Inferior parietal cortex (tissue), 1 donor: ENCODE results near the gene OSM.

Experiments used
- DNase-seq: peaks from one replicate; pipeline ENCODE4 v3.0.0-alpha.2; 2016; ENCODE audit errors: extremely low spot score

Gene OSM

DNA sequence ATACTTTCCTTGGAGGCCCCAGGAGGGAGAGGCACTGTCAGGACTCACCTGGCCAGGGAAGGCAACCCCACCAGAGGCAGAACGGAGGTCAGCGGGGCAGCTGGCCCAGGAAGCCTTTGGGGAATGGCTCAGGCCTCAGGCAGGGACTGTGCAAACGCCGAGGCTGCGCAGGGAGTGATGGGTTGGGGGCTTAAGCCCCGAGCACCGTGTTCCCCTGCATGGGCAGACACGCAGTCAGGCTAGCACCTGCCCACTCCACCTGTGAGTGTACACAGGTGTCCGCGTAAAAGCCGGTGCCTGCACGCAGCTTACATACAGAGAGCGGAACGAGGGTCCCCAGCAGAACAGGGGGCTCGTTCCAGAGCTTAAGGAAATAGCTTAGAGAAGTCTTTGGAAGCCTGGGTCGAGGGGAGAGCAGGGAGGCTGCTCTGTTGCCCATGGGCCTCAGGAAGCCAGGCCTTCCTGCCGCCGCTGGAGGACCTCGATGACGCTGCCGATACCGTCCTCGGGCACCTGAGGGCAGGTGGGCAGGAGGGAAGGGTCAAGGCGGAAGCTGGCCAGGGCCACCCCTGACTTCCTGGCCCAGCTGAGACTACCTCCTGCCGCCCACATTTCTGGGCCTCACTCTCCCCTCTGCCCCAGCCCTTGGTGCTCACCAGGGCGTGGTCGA, 18.7 kb upstream of the OSM start:
- DNase-seq = no peak

DNA sequence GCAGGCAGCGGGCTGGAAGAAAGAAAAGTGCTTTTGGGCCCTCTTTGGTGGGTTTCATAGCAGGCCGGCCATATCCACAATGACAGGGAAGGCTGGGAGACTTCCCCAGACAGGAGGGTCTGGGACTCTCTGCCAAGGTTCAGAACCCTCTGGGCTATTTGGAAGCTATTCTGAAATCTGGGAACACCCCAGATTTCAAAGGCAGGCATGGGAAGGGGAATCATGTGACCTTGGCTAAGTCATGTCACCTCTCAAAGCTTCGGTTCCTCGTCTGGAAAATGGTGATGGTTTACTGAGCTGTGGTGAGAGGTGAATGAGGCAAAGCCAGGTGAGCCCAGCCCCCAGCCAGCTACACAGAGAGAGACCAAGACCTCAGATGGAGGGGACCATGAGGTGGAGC, 18.0 kb upstream of the OSM start:
- DNase-seq = no peak

DNA sequence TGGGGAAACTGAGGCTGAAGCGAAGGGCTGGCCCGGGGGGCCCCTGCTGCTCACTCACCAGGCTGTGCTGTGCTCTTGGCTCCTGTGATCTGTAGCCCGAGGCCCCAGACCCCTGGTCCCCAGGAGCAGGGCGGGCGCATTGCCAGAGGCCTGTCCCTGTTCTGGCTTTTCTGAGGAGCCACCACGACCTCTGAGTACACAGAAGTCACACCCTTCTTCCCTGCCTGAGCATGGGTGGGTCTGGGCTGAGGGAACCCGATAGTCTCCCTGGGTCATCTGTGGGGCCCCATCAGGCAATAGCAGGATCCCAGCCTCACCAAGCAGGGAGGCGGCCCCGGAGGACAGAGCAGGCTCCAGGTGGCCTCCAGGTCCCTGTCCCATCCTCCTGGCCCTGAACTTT, 17.5 kb upstream of the OSM start:
- DNase-seq = no peak

DNA sequence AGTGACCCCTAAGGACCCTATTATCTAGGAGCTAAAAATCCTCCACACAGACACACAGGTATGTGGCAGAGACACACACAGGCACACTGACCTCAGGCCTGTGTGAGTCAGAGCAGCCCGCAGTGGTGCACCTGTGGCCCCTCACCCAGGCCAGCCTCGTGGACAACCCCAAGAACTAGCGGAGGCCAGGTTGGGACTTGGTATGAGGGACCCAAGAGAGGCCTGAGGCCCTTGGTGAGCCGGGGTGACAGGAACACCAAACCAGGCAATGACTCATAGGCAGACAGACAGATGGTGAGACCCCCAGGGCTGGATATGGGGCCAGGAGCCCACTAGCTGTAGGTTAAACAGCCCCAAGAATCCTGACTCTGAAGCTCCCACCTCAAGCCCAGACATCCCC, 16.7 kb upstream of the OSM start:
- no peak for DNase-seq

DNA sequence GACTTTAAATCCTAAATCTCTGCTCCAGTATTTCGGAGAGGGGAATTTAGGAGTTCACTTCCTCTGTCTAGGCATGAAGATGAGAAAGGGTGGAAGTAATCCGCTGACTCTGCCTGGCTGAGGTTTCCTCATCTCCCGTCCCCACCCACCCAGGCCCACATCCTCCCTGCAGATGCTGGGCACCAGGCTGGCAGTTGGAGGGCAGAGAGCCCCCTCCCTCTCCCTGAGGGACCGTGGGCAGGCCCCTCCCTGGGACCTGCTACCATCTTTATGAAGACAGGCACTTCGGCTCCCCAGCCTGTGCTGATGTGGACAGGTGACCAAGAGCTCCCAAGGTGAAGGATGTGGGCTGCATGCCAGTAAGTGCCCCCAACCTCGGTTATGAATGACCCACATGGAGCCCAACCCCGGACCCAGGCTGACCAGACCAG, 16.0 kb upstream of the OSM start:
- no peak for DNase-seq

DNA sequence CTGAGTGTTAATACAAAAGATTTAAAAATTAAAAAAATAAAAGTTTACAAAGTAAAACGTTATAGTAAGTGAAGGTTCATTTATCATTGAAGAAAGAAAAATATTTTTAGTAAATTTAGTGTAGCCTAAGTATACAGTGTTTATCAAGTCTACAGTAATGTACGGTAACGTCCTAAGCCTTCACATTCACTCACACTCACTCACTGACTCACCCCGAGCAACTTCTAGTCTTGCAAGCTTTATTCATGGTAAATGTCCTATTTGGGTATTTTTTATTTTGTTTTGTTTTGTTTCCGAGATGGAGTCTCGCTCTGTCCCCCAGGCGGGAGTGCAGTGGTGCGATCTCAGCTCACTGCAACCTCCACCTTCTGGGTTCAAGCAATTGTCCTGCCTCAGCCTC, 13.9 kb upstream of the OSM start:
- DNase-seq = no peak

DNA sequence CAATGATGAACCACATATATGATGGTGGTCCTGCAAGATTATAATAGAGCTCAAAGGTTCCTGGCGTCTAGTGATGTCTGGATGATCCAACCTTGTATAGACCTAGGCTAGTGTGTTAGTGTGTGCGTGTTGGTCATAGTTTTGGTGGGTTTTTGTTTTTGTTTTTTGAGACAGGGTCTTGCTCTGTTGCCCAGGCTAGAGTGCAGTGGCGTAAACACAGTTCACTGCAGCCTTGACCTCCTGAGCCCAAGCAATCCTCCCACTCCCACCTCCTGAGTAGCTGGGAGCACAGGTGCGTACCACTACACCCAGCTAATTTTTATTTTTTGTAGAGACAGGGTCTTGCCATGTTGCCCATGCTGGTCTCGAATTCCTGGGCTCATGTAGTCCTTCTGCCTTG, 13.3 kb upstream of the OSM start:
- DNase-seq = no peak

DNA sequence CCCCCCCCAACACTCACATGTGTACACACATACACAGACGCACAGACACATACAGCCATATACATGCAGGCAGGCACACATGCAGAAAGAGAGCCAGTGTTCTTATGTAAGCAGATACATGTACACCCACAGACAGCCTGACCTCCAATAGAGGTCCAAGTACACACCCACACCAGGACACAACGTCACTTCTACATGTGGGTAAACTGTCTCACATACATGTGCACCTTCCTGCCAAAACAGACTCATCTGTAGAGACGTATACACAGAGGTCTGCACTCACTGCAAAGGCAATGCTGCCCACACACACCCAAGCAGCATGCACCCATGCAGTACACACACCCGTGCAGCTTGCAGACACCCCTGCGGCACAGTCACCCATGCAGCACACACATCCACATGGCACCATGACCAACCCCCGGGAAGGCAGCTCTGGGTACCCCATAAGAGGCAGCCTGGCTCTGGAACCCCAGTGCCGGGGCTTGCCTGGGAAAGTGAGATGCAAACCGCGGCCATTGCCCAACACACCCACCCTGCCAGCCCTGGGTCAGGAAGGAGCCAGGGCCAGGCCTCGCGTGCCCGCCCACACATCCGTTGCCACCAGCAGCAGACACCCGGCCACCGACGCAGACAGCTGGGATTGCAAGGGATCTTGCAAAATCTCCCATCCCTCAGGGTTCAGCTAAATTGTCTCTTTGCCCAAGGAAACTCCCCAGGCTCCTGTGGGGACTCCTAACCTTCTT, 12.6 kb upstream of the OSM start:
- DNase-seq = no peak

DNA sequence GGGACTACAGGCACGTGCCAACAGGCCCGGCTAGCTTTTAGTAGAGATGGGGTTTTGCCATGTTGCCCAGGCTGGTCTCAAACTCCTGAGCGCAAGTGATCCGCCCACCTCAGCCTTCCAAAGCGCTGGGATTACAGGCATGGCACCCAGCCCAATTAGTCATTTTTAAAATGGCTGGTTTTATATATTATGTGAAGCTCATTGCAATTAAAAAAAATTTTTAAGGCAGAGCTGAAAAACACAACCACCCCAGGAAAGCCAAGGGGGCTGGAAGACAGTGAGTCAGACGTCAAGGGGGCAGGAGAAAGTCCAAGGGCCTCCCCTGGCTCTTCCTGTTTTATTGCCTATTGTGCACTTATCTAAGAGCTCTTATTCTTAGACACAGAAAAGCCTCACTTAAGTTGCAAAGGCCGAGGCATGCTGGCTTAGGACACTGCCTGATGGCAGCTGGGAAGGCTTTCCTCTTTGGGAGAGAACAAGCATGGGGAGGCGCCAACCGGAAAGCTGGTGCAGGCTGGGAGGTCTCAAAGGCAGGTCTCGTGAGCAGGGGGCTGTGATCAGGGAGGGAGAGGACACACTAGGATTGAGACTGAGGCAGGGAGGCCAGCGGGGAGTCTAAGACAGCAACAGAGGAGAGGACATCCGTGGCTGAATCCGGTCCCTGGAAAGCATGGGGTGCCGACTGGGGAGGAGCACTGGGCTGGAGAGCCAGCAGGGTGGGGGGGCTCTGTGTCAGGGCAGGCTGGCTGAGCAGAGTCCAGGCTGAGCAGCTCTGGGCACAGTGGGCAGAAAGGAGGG, 11.1 kb upstream of the OSM start:
- no peak for DNase-seq

DNA sequence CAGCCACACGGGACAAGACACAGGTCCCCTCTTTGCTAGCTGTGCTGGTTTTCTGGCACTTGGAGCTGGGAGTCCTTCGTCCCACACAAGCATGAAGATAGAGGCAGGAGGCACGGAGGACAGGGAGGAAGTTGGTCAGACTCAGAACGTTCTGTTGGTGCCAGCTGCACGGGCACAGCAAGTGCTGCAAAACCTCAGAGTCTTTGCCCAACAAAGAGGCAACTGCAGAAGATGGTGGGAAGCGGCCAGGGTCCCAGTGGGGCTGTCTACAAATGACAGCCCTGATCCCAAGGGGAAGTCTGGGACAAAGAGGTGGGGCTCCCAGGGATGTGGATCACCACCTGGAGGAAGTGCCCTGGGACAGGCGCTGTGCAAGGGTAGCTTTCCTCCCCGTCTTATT, 9.4 kb upstream of the OSM start:
- no peak for DNase-seq

DNA sequence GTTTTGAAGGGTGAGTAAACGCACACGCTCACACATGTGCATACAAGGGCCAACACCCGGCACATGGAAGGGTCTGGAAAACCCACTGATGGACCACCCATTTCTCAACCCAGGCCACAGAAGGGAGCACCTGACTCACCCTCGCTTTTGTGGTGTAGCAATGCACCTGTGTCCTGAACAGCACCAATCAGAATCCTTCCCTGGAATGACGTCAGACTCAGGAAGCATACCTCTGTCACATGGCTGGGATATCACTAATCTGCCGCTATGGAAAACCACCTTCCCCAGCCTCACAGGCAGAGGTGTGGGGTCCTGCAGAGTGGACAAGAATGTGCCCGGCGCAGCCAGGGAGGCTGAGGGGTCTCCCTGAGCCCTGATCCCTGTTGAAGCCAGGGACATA, 9.0 kb upstream of the OSM start:
- DNase-seq = no peak

DNA sequence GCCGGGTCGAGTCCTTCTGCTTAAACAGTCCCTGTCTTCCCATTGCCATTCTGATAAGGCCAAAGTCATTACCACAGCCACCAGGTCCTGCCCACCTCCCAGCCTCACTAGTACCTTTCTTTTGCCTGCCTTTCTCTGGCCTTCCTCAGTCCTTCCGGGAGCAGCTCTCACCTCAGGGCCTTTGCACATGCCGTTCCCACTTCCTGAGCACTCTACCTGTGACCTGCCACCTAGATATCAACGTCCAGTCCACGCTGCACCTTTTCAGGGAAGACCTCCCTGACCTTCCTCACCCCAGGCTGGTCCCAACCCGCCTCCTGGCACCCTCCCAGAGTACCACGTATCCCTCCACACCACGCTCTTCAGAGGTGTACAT, 7.8 kb upstream of the OSM start:
- DNase-seq = no peak

DNA sequence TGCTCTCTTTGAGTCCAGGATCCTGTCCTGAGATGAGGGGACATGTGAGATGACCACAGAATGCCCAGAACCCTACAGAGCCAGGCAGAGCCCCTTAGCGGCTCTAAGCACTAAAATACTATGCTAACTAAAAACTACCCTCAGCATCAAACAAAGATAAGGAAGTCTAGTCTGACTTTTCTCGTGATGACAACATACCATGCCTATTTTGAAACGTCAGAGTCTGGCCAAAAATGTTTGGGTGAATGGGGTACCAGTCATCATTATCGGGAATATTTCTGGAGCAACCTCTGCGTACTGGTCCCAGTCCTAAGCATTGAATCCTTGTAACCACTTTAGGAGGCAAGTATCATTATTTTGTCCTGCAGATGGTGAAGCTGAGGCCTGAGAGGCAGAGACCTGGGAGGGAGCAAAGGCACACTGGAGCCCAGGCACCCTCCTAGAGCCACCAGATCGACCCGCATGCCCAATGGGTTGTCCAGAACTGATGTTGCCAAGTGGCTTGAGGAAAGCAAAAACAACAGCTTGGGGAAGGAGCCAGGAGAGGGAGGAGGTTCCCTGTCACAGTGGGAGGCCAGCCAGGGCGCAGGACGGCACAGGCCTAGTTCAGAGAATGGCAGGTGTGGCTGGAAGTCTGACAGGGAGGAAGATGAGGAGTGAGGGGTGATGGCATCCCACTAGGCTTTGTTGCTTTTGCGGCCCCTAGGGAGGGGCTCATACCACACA, 7.2 kb upstream of the OSM start:
- DNase-seq = no peak

DNA sequence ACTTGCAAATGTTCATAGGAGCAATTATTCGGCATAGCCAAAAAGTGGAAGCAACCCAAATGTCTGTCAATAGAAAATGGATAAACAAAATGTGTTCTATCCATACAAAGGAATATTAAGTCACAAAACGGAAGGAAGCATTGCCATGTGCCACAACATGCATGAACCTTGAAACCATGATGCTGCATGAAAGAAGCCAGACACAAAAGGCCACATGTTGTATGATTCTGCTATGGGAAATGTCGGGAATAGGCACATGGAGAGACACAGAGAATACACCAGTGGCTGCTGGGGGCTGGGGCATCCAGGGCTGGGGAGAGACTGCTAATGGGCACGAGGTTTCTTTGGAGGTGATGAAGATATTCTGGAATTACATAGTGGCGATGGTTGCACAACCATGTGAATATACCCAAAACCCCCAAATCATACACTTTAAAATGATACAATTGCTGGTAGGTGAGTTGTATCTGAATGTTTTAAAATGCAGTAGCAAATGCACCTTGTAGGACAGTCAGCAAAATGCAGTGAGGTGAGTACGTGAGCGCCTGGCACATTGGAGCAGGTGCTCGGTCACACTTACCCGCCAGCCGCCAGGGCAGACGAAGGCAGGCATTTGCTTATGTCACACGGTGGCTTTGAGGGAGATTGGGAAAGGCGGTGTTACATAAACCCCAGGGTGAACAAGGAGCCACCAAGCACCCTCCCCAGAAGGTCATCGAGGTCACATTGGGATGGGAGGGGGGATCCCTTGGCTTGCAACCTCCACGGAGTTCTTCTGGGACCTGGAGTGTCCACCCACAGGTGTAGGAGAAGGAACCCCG, 6.3 kb upstream of the OSM start:
- no peak for DNase-seq

DNA sequence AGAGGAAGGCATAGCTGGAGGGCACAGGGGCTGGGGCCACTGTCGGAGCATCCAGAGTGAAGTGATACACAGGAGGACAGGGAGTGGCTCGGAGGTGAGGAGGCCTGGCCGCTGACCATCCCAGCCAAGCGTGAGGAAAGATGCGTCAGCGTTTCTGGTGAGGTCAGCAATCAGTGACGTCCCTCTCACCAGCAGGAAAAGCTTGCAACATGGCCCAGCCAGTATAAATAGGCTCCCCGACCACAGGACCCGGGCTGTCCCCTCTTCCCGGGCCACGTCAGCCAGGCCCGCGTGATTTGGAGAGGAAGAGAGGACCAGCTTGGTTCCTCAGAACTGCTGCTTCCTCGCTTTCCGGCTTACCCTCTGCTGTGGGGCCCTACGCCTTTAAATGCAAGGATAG, 4.2 kb upstream of the OSM start:
- no peak for DNase-seq

DNA sequence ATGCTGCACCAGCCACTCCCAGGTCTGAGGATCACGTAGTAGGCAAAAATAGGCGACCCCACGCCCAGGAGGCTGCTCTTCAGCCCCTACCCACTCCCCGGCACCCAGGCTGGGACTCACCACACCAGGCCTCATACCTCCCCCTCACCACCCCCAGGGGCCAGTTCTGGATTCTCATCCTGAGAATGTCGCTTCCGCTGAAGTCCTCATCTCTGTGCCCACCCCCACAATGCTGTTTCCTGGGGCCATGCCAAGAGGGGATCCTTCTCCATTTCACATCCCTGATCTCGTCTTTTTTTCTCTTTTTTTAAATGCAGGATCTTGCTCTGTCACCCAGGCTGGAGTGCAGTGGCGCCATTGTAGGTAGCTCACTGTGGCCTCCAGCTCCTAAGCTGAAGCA, 1.7 kb upstream of the OSM start:
- no peak for DNase-seq

DNA sequence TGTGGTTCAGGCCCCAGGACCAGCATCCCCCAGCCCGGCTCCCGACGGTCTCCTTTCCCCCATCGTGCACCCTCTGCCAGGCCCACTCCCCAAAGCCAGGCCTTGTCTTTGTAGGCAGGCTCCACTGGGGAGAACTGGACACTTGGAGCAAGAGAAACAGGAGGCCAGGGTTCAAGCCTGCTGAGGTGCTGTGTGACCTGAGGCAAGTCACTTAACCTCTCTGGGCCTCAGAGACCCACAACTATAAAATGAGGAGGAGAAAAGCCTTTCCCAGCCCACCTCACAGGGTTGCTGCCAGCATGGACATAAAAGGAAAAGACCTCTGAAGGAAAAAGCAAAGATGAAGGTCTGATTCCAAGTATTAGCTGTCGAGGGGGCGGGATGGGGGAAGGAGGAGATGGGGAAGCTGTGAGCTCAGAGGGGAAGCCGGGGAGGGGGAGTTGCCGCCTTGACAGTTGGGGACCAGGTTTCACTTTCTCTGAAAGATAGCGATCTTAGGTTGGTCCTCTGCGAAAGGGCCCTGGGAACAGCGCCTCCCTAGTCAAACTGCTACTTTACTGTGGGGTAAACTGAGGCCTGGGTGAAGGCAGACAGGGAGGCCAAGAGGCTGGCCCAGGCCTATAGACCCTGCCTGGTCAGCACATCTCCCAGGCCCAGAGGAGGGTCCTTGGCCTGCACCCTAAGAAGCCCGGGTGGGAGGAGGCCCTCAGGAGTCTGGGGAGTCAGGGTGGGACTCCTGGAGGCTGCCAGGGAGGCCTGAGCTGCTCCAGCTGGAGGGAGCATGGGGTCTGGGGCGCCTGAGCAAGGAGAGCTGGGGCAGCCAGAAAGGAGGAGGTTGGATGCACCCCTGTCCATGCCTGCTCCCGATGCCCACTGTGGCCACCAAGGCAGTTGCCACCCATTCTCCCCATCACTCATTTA, 991 bp upstream of the OSM start:
- no peak for DNase-seq

DNA sequence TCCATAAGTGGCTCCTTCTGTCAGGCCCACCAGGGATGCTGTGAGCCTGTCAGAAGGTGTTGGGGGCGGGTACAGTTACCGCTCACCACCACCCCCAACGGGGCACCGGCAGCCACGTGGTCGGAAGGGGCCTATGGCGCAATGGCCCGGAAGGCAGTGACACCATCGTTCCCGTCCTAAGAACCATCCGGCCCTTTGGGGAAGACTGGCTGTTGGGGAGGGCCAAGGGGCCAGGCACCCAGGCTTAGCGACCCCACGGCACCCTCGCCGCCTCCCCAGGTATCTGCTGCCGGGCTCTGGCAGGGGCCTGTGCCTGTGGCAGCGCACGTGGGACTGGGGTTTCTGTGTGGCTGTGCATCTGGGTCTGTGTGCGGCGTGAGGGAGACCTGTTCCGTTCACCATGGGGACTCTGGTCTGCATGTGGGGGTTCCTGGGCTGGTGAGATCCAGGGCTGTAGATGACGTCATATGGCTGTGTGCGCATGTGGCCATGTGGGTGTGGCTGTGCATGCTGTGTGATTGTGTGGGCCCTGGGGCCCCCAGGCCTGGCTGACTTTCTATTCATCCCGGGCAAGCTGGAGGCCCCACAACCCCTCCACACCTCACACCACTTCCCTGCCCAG, 717 bp downstream of the OSM start:
- DNase-seq = no peak

DNA sequence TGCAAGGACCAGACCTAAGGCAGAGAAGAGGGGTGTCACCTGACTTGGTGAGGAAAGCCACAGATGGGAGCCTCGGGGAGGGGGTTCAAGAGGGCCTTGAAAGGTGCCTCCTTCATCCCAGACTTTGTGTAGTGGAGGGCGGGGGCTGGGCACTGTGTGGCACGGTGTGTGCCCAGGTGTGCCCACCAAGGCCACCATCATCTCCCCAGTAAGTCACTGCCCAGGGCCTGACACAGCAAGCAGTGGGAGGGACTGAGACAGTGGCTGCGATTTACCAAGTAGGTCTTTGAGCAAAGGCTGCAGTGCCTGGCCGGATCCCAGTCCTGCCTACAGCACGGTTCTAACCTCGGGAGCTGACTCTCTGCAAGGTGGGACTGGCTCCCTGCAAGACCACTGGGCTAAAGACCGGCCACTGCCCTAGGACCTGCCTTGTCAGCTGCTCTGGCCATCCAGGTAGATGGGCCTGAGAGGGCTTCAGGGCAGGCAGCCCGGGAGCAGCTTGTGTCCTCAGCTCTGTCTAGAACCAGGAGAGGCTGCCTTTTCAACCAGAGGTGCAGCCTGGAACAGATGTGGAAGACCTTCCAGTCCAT, 1.4 kb downstream of the OSM start:
- no peak for DNase-seq

DNA sequence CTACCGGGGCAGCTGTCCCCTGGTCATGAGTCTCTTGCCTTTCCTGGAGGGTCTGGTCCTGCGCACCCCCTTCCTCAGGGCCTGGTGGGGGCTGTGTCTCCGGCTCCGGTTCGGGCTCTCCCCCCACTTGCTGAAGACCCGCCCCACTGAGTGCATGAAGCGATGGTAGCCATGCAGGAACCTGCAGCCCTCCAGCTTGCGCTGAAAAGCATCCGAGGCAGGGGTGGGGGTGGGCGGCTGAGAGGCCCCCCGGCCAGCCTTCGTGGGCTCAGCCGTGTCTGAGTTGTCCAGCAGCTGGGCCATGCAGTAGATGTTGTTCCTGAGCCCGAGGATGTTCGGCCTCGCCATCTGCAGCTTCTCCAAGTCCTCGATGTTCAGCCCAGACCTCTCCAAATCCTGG, 2.8 kb downstream of the OSM start:
- DNase-seq = no peak
